Measurements from ENCODE around the gene RPL9.
"Not testable (repeated sequence)": the region's sequence is repeated elsewhere in the genome, so short reads cannot be mapped to it uniquely, and the experiment has no call there.

Gene RPL9

DNA sequence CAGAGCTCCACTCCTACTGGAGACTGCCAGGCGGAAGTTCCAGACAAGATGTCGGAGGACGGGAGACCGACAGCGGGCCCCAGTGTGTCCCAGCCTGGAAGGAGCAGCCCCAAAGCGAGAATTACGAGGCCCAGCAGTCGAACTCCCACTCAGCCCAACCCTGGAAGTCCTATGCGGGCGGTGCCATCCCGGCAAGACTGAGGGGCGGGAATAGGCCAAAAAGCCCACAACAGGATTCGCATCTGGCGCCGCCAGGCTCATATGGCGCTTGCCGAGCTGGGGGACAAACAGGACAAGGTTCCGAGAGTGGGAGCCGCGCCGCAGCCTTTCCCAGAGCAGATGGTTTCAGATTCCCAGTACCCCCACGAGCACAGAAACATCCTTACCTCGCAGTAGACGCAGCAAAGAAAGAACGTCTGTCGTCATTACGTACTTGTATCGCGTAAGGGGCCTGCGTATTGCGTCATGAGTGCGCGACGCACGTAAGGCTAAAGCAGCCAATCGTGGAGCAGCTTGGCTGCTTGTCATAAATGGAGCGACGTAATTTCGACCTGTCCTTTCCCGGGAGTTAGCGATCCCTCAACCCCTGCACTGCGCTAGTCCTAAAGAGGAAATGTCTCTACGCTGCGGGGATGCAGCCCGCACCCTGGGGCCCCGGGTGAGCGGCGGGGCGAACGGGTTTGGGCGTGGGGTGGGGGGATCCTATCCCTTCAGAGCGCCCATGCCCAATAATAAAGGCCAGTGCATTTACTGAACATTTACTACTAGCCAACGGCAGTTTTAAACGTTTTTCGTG is at the start of gene RPL9, which contains the start of gene LIAS:
Gene RPL9 (minus strand): TSS at position 418 of the 796 bp plus-strand sequence. CDS start 483 bp downstream, outside the sequence.
Gene LIAS (plus strand): TSS at position 552 of the 796 bp plus-strand sequence. CDS start 62 bp downstream, at position 614.
- peak; percentile 96 for DNase-seq

DNA sequence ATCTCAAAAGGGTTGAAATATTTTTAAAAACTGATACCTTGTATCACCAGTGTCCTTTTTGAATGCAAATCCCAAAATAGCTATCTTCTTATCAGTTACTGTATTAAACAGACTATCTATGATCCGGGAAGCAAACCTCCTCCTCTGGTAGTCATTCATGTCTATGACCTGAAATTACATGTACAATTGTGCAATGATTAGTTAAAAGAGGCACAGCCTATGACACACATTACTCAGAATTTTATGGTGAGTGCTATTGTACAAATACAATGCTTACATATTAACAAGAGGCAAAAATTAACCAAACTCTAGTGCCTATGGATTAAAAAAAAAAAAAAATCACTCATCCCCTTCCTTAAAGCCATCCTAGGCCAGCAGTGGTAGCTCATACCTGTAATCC is 46.9 kb upstream of the RPL9 start:
- DNase-seq: no peak

DNA sequence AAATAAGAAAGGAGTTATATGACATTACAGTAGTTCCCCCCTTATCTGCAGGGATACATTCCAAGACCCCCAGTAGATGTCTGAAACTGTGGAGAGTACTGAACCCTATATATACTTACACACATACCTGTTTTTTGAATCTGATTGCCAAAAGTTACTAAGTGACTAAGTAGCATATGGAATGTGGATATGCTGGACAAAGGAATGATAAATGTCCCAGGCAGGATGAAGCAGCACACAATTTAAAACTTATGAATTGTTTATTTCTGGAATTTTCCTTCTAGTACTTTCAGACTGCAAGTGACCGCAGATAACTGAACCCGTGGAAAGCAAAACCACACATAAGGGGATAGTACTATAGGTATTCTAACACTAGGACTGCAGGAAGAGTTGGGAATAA is 45.8 kb upstream of the RPL9 start:
- DNase-seq: no peak

DNA sequence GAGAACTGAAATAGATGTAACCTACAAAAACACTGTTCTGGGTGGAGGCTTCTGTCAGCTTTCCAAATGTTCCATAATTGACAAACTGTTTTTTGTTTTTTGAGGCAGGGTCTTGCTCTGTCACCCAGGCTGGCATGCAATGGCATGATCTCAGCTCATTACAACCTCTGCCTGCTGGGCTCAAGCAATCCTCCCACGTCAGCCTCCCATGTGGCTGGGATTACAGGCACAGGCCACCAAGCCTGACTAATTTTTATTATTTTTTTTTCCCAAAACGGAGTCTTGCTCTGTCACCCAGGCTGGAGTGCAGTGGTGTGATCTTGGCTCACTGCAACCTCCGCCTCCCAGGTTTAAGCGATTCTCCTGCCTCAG is 43.9 kb upstream of the RPL9 start:
- DNase-seq: not testable (repeated sequence)

DNA sequence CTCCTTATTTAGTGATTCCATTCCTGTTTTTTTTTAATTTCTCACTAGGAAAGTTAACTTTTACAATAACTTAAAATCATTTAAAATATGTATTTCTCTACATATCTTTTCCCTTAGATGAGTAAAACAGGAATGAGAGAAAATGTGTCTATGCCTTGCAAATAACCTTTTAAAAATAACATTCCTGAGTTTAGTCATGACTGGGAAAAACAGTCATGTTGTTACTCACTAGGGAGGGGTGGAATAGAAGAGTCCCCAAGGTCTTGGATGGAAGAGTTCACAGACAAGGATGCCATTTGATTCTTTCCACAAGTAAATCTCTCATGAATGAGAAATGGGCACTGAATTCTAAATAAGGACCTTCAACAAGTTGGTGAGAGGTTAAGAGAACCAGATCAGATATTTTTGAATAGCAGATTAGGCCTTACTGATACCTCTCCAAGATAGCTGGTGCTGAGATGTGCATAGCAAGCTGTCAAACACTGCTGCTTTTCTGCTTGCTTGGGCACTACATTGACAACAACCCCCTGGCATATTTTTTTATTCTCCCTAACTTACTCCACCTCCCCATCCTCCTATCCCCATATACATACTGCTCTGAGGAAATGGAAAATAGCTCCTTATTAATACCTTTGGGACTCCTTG is 43.4 kb upstream of the RPL9 start:
- DNase-seq: no peak

DNA sequence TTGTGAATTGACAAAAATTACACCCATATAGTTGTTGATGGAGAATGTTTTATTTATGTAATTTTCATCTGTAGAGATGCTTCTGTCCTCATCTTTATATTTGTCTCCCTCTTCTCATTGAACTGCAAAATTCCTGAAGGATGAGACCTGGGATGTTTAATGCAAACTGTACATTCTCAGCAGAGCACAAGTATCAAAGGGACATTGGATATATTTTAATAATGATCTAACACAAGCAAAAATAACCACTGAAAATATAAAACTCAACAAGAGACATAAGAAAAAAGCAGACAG is 40.0 kb upstream of the RPL9 start:
- DNase-seq: no peak

DNA sequence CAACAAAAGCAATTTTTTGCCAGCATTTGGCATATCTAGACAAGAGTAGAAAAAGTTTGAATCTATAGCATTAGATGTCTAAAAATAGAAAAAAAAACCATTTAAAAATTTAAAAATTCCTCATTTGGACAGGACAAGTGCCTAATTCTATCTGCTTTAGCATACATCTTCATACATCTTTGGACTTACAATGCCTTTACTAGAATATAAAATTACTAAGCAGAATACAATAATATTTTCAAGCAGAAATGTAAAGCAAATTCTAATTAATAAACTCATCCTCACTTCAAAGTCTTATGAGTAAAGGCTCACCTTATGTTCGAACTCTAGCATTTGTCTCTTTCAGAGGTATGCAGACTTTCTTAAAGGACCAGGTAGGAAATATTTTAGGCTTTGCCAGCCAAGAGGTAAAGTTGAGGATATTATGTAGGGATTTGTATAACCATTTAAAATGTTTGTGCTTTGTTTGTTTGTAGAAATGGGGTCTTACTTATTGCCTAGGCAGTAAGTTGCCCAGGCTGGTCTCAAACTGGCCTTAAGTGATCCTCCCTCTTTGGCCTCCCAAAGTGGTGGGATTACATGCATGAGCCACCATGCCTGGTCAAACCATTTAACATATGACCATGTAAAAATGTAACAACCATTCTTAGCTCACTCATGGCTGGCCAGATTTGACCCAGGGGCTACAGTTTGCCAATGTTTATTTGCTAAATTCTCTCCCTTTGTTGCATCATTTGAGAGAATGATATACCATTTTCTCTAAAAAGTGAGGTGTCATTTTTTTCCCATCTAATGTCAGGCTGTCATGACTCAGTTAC is 39.4 kb upstream of the RPL9 start:
- DNase-seq: no peak

DNA sequence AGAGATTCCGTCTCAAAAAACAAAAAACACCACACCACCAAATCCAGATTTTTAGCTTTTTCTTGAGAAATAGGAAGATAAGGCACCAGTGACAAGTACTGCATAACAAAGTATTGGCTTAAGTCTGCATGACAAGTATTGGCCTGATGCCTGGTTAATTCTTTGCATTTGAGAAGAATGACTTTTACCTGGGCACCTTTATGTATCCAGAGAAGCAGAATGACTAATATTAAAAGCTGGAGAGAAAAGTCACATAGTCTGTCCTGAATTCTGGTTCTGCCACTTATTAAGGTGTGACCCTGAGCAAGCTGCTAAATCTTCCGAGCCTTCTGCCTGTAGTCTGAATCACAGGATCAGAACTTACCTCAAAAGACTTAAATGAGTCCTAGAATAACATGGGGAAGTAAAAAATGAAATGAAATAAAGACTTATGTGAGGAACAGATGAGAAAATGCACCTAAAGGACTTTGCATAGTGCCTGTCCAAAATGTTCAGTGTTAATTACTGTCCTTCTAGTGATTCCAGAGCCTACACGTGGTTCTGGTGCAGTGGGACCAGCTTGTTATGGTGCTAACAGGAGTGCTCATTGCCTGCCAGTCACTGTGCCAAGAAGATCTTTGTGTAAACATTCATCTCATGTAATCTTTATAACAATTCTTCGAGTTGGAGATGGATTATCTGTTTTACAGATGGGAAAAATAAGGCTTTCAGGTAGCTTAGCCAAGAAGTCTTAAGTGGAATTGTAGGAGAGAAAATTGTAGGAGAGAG is 36.9 kb upstream of the RPL9 start:
- DNase-seq: no peak

DNA sequence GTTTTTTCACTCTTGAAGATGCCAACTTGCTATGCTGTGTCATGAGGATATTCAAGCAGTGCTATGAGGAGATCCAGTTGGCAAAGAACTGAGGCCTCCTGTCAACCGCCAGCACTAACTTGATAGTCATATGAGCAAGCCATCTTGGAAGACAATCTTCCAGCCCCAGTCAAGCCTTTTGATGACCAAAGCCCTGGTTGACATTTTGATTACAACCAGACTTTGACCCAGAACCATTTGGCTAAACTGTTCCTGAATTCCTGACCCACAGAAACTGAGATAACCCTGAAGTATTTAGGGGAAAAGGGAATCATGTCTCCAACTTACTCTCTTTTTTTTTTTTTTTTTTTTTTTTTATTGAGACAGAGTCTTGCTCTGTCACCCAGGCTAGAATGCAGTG is 35.6 kb upstream of the RPL9 start:
- no peak for DNase-seq

DNA sequence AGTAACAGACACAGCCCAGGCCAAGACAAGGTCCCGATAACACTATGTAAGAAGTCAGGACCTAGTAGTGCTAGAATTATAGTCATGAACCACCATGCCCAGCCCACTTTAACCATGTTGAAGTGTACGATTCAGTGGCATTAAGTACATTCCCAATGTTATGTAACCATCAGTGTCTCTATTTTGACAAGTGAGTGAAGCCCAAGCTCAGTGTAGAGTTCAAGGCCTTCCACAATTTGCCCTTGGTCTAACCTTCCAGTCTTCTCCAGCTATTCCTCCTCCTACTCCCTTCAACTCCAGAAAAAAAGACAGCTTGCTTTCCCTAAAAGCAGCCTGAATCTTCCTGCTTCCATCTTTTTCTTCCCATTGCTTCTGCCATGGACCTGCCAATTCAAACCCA is 31.6 kb upstream of the RPL9 start:
- DNase-seq: no peak

DNA sequence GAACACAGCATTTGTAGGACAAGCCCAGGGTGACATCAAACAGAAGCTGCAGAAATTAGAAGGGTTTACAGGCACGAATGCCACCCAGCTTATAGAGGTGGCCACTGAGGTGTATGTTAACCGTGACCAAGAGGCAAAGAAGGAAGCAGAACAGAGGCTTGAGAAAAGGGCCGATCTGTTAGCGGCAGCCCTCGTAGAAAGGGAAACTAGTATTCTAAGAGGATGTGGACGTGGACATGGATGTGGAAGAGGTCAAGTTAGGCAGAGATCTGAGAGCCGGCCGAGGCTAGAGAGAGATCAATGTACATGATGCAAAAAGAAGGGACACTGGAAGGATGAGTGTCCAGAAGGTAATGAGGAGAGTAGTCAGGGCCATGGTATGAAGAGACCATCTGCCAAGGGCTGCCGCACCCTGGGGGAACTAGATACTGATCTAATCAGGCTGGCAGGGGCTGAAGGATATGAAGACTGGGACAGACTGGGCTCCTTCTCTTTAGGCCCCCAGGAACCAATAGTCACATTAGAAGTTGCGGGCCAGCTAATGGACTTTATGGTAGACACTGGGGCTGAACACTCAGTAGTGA is 27.6 kb upstream of the RPL9 start:
- DNase-seq: no peak

DNA sequence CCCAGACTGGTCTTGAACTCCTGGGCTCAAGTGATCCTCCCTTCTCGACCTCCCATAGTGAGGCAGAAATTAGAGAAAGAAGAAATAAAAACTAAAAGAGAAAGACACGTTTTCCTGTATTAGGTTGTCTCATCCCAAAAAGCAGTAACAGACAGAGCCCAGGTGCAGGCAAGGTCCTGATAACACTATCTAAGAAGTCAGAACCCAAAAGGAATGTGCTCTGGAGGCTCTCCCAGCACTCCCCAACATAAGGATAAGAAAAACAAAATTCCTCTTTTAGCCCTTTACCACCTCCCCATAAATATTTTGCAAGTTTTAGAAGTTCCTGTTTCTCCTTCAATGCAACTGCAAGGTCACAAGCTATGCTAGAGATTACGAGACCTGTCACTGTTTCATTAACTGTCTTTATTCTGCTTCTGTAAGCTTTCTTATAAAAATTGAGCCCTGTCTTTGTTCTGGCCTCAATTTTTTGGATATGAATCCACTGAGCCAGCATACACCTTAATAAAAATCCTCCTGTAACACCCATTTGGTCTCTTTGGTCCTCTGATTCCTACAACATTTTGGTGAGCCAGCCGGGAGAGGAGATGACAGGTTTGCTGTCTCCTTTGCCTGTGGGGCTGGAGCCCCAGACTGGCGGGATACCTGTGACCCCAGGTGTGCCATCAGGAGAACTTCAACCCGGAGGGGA is 26.0 kb upstream of the RPL9 start:
- no peak for DNase-seq

DNA sequence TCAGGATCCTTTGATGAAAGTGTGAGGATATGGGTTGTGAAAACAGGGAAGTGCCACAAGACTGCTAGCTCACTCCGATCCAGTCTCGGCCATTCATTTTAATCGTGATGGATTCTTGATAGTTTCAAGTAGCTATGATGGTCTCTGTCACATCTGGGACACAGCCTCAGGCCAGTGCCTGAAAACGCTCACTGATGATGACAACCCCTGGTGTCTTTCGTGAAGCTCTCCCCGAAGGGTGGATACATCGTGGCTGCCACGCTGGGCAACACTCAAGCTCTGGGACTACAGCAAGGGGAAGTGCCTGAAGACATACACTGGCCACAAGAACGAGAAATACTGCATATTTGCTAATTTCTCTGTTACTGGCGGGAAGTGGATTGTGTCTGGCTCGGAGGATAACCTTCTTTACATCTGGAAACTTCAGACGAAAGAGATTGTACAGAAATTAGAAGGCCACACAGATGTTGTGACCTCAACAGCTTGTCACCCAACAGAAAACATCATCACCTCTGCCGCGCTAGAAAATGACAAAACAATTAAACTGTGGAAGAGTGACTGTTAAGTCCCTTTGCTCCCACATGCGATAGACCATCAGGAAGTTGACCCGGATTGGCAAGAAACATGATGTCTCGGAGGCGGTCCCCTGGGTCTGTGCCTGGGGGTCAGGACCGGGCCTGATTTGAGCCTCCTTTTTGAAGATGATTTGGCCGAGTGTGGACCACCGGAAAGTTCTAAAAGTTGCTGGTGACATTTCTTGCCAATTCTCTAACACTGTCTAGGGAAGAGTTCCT is 22.4 kb upstream of the RPL9 start:
- DNase-seq: no peak

DNA sequence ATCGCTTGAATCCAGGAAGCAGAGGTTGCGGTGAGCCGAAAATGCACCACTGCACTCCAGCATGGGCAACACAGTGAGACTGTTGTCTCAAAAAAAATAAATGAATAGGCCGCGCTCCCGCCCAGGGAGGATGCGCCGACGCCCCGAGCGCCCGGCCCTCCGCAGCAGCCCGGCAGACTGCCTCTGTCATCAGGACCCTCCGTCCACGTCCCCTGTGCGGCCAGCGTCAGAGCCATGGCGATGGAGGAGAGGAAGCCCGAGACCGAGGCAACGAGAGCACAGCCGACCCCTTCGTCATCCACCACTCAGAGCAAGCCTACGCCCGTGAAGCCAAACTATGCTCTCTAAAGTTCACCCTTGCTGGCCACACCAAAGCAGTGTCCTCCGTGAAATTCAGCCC is 21.5 kb upstream of the RPL9 start:
- DNase-seq: no peak

DNA sequence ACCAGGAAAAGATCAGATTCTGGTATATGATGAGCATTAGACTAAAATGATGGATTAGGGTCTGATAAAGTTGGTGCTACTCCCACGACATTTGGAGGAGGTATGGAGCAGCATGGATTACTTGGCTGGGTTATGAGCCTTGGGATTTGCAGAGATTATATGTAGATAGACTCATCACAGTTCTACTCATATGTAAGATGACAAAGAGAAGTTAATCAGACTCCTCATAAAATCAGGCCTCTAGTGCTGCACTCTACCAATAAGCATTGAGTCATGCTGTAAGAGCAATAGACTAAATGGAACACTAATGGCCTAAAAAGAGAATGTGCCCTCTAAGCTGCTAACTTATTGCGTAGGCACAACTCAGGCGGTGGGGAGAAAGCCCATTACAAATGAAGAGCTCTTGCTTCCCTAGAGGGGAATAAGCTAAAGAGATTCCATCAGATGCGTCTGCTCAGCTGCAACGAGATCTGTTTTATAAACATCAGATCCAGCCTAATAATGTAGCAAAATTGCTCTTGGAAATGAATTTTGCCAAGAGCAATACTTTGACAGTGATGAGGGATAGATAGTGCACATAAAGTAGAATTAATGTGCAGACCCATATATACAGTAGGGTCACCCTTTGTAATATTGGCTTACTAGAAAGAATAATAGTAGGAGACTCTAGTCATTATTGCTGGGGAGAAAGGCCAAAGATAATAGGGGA is 17.6 kb upstream of the RPL9 start:
- DNase-seq: no peak

DNA sequence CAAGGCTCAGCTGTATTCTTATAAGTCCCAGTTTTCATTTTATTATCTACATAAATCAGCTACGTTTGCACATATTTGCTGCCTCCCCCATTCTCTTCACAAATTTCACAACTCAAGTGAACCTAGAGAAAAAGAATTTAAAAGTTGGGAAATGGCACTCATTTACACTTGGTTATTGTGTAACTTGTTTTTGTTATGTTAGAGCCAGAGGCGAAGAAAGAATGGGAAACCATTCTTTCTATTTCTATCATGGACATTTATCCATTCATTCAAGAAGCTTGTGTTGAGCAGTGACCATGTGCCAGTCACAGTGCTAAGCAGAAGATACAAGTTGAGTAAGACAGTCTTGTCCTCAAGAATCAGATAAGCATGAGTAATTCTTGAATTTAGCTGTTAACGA is 13.7 kb upstream of the RPL9 start:
- DNase-seq: no peak

DNA sequence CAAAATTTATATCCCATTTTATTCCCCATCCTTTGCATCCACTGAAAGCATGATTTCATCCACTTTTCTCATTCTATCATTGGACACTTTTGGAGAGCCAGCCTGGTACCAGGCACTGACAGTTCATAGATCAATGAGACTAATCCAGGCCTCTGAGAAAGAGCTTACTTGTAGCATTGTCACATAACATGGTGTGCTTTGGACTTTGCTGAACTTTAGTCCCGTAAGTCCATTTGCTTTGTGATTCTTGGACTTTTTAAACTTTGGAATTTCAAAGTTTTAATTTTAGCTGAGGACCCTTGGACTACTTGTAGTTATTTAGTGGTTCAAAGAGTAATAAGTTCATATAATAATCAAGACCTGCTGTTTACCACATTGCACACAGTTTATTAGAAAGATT is 11.7 kb upstream of the RPL9 start:
- no peak for DNase-seq

DNA sequence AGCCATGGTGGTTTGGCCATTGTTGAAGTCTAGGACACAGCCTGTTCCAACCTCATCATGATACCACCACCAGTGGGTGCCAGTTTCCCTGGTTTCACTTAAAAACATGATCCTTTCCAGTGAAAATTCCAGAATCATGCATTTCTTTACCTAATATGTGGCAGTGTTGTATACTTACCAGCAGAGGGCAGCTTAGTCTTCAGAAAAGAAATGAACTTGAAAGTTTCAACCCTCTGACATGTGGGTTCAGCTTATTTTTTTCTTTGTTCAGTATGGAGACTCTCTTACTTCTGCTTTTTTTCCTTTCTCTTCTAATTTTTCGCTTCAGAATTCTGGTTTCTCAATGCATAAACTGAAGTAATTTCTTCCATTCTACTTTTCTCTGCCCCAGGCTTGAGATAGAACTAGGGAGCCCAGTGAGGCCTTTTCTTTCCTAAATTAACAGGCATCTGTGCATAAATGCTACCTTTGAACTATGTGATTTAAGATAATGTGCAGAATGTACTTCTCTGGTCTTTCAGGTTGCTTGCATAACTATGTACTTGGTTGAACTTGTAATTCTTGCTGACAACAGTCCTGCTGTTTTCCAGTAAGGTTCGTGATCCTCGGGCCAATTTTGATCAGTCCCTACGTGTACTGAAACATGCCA is 10.8 kb upstream of the RPL9 start:
- peak; percentile 51 for DNase-seq

DNA sequence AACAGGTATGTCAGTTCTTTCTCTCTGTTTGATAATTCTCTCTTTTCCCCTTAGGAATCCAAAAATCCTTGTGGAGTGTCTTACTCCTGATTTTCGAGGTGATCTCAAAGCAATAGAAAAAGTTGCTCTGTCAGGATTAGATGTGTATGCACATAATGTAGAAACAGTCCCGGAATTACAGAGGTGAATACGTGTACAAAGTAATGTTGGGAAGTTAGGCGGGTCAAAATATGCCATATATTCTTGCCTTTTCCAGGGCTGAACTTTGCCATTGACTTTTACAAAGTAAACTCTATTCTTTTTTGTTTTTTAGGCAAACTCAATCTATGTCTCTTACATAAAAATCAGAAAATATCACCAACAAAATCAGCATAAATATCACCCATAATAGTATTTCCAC is 8.7 kb upstream of the RPL9 start:
- no peak for DNase-seq

DNA sequence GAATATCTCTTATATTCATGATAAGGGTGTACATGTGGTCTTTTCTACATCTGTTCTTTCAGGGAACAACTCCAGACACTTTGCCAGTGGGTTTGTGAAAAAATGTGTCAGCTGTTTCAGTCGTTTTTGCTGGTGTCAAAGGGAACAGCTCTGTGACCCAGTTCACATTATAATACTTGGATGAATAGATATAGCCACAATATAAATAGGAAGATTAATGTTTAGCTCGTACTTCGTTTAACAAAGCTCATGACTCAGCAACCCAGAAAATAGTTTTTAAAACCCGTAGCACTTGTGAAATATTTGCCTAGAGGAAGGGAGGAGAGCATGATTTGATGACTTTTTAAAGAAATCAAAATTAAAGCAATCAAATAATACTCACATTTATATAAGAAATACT is 8.0 kb upstream of the RPL9 start:
- DNase-seq: no peak
